CD4-positive, alpha-beta T cell treated with Interleukin-15 for 4 hours (primary cell): ENCODE data around the gene ANKZF1.
"Not testable (repeated sequence)": the region's sequence is repeated elsewhere in the genome, so short reads cannot be mapped to it uniquely, and the experiment has no call there.

ENCODE experiments used
- DNase-seq: peaks from one replicate; pipeline ENCODE4 v3.0.0-alpha.2; 2020; ENCODE audit warnings: low spot score

The ANKZF1 gene

DNA sequence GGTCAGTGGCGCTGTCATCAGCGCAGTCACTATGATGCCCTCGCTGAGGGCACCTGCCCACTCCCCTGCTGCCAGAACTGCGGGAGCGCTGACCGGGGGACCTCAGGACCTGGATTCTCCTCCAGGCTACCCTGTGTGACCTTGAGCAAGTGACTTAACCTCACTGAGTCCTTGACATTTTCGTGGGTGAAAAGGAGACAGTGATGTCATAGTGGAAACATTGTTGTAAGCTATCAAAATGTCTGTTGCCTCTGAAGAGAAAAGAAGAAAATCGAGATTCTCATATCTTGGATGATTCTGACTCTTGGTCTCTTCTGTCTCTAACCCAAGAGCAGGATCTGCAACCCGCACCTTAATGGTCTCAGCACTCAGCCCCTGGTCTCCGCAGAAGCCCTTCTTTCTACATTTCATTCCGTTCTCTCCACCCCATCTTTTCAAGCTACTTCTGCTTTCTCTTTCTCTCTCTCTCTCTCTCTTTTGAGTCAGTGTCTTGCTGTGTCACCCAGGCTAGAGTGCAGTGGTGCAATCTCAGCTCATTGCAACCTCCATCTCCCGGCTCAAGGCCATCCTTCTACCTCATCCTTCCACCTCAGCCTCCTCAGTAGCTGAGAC is 25.1 kb downstream of the ANKZF1 start:
- DNase-seq = peak; percentile 49

DNA sequence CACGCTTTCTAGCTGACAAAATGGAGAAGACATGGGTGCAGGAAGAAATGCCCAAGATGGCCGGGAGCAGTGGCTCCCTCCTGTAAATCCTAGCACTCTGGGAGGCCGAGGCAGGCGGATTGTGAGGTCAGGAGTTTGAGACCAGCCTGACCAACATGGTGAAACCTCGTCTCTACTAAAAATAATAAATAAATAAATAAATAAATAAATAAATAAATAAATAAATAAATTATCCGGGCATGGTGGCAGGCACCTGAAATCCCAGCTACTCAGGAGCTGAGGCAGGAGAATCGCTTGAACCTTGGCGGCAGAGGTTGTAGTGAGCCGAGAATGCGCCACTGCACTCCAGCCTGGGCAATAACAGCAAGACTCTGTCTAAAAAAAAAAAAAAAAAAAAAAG is 29.3 kb downstream of the ANKZF1 start:
- not testable (repeated sequence) for DNase-seq

GRCh38 chr2:219261024-219261855 is 31.6 kb downstream of the ANKZF1 start:
- no peak for DNase-seq

- no peak for DNase-seq
These were observed 36.6 kb downstream of the ANKZF1 start for GRCh38 chr2:219266232-219266631.

GRCh38 chr2:219266886-219267285 is 37.3 kb downstream of the ANKZF1 start:
- DNase-seq = no peak

DNA sequence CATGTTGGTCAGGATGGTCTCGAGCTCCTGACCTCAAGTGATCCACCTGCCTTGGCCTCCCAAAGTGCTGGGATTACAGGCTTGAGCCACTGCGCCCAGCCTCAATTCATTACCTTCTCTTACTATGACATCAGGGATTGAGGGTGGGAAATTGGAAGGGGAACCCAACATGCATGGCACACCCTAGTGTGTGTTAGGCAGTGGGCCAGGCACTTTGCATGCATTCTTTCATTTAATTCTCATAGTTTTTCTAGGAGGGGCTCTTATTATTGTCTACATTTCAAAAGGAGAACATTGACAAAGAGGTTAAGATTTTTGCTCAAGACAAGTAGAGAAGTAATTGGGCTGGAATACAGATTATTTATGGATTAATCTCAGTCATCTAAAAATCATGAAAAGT is 38.7 kb downstream of the ANKZF1 start:
- DNase-seq = no peak

DNA sequence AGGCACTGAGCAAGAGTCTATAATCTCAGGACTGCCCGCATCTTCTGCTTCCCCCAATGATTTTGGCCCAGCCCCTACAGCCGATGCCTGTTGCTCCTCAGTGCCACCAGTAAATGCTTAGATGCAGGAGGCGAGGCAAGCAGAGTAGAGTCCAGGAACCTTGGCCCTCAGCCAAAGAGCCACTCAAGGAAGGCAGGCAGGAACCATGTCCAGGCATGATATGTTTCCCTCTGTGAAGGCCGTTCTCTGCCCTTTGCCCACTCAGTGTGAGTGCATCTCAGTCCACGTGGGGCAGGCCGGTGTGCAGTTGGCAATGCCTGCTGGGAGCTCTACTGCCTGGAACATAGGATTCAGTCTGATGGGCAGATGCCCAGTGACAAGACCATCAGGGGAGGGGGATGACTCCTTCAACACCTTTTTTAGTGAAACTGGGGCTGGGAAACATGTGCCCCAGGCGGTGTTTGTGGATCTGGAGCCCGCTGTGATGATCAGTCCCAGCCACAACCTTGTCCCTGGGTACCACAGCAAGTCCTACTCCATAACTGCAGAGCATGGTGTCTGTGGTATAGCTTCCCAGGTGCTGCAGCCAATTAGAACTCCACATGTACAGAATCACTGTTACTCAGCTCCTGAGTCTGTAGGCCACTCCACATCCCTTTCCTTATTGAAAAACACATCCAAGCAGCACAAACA is 39.9 kb downstream of the ANKZF1 start:
- no peak for DNase-seq

DNA sequence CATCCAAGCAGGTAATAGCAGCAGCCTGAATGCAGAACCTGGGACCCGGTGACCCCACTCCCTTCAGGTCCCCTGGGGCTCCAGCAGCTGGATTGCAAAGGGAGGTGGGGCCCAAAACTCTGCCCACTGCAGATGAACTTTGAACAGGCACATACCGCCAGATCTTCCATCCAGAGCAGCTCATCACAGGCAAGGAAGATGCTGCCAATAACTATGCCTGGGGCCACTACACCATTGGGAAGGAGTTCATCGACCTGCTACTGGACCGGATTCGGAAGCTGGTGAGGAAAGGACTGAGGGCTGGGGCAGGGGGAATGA is 40.4 kb downstream of the ANKZF1 start:
- DNase-seq = no peak

DNA sequence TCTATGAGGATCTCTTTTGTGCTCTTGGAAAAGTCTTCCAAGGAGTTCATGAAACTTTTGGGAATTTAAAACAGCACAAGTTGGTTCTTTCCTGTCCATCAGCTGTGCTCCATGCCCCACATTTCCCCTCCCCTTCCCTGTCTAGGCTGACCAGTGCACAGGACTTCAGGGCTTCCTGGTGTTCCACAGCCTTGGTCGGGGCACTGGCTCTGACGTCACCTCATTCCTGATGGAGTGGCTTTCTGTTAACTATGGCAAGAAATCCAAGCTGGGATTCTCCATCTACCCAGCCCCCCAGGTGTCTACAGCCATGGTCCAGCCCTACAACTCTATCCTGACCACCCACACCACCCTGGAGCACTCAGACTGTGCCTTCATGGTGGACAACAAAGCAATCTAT is 41.4 kb downstream of the ANKZF1 start:
- DNase-seq = no peak

- DNase-seq = no peak
These were observed 42.8 kb downstream of the ANKZF1 start for GRCh38 chr2:219272356-219272755.

DNA sequence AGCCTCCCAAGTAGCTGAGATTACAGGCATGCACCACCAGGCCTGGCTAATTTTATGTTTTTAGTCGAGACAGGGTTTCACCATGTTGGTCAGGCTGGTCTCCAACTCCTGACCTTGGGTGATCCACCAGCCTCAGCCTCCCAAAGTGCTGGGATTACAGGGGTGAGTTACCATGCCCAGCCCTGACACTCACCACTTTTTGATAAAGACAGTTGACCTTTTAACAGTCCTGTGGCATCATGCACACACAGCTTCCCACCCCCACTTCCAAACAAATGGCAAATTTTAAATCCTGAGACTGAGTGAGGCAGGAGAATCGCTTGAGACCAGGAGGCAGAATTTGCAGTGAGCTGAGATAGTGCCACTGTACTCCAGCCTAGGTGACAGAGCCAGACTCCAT is 43.4 kb downstream of the ANKZF1 start:
- DNase-seq = no peak

DNA sequence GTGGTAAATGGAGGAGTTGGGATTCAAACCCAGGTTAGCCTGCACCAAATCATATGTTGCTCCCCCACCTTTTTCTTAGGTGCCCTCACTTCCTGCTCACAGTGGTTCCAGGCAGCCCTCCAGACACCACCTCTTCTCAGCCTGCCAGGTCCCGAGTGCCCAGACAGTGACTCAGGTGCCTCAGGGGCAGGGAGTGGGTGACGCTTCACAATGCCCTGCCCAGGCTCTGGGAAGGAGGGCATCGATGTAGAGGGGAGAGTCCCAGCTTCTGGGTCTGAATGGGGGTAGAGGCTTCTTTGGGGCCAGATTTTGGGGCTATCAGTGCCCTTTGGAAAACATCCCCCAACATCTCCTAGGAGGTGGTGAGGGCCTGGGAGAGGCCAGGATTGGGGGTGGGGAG is 44.3 kb downstream of the ANKZF1 start:
- DNase-seq = no peak

DNA sequence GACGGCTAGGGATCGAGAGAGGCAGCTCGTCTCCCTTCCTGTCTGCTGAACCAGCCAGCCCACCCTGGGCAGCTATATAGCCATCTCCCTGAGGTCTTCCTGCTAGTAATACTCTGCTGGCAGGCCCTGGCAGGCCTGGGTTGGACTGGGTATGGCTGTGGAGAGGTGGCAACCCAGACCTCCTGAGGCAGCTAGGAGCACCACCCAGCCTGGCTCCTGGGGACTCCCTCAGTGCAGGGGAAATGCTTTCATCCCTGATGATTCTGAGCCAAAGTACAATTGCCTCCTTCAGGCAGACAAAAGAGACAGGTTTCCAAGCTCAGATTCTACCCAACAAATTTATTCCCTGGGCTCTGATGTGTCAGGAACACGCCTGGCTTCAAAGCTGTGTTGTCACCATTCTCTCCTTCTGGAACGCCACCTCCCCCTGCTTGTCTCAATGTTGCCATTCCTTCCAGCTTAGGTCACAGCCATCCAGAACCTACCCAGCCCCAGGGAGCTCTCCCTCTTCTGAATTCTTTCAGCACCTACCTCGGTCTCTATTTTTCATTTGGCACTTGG is 44.8 kb downstream of the ANKZF1 start:
- no peak for DNase-seq

GRCh38 chr2:219277703-219278654 is 48.4 kb downstream of the ANKZF1 start:
- peak; percentile 75 for DNase-seq

- DNase-seq = no peak
These were observed 49.1 kb downstream of the ANKZF1 start for GRCh38 chr2:219278655-219279150.

GRCh38 chr2:219279151-219279915 is 49.7 kb downstream of the ANKZF1 start, which contains the start of gene DNAJB2:
Gene DNAJB2, plus strand, starts transcription at chr2:219279366. Its CDS starts 468 bp downstream, at chr2:219279834.
- DNase-seq = peak; percentile 98

GRCh38 chr2:219279916-219280516 is 50.4 kb downstream of the ANKZF1 start:
- no peak for DNase-seq

DNA sequence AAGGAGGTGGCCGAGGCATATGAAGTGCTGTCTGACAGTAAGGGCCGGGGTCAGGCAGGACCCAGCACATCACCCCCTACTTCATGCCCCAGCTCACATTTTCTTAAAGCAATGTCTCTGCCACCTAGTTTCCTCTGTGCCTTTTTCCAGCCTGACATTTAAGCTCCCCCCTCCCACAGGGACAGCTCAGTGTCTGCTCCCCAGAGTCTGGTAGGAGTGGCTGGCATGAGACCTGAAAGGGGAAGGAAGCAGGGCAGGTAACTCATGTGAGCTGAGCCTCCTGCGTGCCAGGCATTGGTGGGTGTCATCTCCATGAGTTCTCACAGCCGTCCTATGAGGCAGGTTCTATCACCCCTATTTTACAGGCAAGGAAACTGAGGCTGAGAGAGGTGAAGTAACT is 51.0 kb downstream of the ANKZF1 start:
- DNase-seq = no peak

GRCh38 chr2:219281588-219281987 is 52.0 kb downstream of the ANKZF1 start:
- no peak for DNase-seq

DNA sequence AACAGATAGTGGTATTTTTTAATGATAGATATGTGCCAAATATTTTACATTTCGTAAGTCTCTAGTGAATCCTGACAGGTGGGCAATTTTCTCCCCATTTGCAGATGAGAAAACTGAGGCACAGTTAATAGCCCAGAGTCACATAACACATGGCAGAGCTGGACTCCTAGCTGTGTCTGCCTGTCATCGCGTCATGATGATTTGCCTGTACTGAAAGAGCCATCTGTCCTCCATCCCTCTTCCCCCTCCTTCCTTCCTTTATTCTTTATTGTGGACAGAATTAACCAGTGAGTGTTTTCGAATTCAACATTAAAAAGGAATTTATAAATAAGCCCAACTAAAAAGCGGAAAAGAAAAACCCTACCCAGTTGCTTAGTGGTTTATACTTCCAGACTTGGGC is 52.8 kb downstream of the ANKZF1 start:
- no peak for DNase-seq
